ENCODE measurements around the gene SLC9A3.

Gene SLC9A3

DNA sequence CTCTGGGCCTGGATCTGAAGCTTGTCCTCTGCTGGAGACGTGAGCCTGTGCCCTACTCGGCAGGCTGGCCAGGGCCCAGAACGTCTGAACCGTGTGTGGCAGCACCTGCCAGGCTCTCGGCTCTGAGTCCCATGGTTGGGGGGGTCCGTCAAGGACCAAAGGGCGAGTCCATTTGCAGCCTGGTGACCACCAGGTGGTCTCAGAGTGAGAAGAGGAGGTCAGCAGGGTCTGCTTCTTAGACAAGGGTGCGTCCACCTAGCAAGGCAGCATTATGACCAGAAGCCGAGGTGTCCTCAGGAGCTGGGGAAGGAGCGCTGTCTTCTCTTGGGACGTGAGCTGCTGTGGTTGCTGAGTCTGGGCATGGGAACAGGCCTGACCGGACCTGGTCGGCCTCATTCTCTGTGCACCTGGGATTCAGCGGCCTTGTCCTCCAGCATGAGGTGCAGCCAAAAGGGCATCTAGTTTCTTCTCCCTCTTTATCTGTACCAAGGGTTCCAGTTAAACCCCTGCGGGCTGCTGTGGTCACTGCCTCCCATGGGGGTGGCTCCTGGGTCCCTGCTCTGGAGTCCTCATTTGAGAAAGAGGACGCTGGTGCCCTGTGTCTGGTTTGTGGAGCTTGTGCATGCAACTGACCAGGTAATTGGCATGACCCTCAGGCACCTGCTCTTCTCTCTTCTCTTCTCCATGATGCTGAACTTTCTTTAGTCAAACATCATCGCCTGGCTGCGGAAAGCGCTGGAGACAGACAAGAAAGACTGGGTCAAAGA lies 66.9 kb downstream of the SLC9A3 start:
- no peak for DNase-seq

DNA sequence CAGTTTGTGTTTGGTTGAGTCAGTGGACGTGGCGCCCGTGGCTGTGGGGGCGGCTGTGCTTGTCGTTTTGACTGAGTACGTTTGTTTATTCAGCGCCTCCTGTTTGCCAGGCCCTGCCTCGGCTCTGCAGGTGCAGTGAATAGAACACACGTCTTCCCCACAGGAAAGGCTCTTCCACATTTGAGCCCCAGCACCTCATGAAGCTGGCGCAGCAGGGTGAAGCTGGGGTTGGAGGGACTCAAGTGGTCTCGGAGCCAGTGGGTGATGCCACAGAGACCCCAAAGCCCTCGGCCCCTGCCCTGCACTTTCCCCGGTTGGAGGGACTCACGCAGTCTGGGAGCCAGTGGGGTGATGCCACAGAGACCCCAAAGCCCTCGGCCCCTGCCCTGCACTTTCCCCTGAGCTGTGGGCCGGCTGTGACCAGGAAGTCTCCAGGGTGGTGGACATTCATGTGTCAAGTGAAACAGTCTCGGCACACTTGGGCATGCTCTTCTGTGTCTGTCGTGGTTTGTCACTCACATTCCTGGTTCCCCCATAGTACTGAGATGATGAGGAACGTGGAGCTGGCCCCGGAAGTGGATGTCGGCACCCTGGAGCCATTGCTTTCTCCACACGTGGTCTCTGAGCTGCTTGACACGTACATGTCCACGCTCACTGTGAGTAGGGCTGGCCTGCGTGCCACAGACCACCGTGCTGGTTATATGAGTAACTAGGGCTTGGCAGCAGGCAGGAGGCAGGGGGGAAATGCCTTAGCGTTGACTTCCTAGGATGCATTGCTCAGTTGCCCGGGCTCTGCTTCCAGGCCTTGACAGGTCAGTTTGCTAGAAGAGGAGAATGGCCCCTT lies 67.7 kb downstream of the SLC9A3 start:
- no peak for DNase-seq

DNA sequence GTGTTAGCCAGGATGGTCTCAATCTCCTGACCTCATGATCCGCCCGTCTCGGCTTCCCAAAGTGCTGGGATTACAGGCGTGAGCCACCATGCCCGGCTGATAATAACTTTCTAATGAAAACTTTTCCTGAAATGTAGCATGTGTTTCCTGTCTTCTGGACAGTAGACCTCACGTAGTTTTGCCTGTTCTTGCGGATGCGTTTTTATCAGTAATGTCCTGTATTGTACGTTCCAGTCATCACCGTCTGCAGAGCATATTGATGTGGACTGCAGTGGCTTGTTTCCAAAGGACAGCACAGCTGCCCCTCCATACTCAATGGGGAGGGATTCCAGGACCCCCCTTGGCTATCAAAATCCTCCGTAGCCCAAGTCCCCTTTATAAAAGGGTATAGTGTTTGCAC lies 68.4 kb downstream of the SLC9A3 start:
- DNase-seq: no peak

DNA sequence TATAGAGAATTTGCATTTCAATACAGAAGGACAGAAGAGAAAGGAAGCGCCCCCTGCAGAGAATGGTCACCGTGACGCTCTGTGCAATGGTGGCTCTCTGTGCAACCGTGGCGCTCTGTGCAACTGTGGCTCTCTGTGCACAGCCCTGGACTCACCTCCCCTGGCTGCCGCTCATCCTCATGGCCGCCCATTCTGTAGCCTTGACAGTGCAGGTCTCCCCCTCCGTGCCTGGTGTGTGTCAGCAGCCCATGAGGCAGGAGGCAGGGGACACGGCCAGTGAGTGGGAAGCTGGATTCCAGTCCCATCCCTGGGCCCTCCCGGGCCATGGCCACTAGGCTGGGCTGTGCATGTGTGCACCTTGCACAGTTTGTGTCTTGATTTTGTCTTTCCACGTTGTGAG lies 69.3 kb downstream of the SLC9A3 start:
- no peak for DNase-seq

DNA sequence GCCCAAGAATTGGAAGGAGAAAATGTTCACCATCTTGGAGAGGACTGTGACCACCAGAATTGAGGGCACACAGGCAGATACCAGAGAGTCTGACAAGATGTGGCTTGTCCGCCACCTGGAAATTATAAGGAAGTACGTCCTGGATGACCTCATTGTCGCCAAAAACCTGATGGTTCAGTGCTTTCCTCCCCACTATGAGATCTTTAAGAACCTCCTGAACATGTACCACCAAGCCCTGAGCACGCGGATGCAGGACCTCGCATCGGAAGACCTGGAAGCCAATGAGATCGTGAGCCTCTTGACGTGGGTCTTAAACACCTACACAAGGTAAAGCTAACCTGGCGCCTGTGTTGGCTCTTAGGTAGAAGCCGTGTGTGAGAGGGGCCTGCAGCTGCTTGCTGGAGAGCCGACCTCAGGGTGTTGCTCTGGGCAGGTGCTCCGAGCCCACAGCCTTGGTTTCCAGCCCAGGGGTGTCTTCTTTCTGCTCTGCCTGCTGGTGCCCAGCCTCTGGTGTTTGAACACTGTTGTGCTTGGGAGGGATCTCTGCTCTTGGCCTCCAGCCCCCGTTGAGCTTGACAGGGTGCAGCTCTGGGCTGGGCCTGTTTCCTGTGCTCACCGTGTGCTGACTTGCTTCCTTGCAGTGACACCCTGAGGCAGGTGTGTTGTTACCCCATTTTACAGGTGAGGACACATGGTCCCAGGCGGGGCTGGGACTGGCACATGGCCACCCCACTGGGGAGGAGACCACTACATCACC lies 70.3 kb downstream of the SLC9A3 start:
- no peak for DNase-seq

DNA sequence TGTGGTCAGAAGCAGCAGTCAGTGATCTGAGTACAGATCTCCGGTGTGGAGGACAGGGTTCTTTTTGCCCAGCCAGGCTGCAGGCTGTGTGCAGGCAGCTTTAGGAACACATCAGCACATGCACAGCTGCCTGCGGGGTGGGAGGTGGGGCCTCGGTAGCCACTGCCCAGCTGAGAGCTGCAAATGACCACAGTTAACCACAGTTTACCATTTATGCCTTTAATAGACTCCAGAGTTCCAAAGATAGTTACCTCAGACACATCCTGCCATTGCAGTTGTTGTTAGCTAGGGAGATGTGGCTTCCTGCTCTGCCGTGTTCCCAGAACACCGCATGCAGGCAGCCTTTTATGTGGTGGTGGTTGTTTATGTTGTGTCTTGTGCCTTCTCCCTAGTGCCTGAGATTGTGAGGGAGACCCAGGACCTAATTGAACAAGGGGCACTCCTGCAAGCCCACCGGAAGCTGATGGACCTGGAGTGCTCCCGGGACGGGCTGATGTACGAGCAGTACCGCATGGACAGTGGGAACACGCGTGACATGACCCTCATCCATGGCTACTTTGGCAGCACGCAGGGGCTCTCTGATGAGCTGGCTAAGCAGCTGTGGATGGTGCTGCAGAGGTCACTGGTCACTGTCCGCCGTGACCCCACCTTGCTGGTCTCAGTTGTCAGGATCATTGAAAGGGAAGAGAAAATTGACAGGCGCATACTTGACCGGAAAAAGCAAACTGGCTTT lies 71.1 kb downstream of the SLC9A3 start:
- no peak for DNase-seq

DNA sequence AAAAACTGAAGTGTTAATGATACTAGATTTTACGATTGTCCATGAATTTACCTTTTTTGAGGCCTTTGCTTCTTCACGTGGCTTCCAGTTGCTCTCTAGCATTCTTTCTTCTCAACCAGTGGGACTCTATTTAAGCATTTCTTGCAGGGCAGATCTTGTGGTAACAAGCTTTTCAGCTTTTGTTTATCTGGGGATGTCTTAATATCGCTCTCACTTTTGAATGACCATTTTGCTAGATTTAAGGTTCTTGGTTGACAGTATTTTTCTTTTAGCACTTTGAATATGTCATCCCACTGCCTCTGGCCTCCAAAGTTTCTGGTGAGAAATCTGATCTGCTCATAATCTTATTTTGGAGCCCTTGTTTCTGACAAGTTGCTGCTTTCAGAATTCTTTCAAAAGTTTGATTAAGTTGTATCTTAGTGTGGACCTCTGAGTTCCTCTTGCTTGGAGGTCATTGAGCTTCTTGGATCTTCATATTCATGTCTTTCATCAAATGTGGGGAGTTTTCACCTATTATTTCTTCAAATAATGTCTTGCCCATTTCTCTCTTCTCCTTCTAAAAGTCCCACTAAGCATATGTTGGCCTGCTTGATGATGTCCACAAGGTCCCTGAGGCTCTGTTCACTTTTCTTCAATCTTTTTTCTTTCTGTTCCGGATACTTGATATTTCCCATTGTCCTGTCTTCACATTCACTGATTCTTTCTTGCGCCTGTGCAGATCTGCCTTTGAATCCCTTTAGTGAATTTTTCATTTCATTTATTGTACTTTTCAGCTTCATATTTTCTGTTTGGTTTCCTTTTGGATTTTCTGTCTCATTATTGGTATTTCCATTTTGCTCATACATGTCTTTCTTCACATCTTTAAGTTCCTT lies 72.4 kb downstream of the SLC9A3 start:
- DNase-seq: no peak

DNA sequence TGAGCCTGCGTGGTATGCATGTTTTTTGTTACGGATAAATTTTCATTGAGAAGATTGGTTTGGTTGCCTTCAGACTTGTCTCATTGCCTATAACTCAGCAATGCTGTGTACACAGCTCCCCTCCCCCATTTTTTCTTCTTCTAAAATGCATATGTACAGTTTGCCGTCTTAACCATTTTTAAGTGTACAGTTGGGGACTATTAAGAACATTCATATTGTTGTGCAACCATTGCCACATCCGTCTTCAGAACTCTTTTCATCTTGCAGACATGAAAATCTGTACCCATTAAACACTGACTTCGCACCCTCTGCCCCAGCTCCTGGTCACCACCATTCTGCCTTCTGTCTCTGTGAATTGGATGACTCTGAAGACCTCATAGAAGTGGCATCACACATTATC lies 75.1 kb downstream of the SLC9A3 start:
- no peak for DNase-seq

DNA sequence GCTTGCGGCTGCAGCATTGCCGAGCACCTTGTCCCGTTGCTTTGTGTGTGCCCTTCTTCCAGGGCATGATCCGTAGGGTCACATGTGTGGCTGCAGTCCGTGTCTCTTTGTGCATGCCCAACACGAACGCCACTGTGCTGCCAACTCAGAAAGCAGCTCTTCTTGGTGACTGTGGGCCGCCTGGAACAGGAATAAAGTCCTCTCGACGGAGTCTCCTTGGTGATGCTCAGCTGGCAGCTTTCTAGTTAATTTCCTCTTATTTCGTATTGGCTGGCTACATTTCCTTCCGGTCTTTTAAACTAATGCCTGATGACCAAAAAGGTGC lies 75.5 kb downstream of the SLC9A3 start:
- no peak for DNase-seq

DNA sequence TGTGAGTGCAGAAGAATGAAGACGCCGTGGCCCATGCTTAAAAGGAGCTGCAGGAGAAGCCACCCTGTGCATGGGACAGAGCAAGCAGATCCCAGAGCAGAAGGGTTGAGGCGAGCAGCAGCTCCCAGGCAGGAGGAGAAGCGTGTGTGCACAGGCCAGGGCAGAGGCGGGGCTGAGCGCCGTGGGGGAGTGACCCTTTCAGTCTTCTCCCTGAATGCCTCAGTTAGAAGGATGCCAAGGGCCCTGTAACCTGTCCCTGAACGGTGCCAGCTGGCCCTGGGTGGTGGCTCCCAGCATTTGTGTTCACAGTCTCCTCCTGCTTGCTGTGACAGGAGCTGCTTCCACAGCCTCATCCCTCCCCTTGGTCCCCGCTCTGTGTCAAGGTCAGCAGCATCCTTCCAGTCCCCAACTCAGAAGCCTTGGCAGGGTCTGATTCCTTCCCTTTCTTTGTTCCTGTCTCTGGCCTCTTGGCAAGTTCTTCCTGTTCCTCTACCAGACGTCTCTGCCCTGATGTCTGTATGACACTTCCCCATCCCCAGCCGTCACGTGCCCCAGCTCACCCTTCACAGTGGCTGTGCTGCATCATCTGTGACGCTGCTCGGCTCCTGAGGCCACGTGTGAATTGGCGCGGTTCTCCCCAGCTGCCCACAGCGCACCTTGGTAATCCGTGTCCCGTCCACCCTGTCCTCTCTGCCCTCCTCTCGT lies 76.0 kb downstream of the SLC9A3 start:
- DNase-seq: peak; percentile 88 to 90

DNA sequence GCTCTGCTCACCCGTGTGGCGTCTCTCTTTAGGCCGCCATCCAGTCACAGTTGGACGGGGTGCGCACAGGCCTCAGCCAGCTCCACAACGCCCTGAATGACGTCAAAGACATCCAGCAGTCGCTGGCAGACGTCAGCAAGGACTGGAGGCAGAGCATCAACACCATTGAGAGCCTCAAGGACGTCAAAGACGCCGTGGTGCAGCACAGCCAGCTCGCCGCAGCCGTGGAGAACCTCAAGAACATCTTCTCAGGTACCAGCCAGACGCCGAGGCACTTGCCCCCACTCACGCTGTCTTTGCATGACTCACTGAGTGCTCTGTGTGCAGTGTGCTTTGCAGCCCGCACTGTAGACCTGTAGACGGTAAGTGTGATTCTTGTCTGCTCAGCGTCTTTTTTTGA lies 76.7 kb downstream of the SLC9A3 start:
- DNase-seq: no peak

DNA sequence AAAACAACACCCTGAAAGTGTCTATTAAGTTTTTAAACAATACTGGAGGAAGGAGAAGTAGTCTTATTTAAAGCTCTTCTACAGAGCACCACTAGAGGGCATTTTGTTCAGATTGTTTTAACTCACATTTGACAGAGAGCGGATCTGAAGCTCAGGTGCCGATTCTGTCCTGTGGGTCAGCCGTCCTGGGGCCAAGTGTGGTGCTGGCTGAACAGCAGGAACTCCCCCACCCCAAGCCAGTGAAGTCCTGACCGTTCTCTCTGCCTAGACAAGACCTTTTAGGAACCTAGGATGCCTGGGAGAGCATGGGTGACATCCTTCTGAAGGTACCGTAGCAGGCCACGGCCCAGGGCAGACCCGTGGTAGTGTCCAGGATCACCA lies 77.4 kb downstream of the SLC9A3 start:
- peak; percentile 43 to 55 for DNase-seq

DNA sequence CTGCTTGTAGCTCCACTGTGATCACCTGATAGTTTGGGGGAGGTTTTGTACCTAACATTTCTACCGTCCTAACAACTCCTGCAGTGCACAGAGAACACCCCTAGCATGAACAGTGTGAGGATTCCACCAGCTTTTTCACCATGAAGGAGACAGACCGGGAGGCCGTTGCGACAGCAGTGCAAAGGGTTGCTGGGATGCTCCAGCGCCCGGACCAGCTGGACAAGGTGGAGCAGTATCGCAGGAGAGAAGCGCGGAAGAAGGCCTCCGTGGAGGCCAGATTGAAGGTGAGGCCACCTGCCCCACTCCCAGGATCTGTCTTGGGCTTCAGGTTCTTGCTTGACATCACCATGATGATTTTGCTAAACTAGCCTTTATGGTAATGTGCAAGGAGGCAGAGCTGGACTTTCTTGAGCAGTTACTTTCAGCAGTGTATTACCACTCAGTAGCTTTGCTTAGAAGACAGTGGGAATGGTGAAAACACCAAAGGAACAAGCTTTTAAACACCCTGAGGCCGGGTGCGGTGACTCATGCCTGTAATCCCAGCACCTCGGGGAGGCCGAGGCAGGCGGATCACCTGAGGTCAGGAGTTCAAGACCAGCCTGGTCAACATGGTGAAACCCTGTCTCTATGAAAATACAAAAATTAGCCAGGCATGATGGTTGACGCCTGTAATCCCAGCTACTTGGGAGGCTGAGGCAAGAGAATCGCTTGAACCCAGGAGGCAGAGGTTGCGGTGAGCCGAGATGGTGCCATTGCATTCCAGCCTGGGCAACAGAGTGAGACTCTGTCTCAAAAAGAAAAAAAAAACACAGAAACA lies 78.0 kb downstream of the SLC9A3 start:
- DNase-seq: peak in 1 of 2 donors; percentile 11

DNA sequence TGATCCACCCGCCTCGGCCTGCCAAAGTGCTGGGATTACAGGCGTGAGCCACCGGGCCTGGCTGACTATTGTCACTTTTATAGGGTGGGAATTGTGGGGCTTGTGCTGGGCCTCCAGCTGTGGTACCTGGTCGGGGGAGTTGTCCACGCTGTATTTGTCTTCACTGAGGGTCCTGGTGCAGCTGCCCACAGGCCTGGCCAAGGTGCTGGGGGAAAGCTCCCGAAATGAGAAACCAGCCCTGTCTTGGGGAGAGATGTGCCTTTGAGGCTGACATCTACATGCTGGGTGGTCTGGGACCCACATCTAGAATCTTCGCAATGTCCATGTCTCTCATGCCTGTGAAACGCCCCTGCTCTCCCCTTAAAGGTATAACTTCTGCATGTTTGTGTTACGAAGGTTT lies 78.7 kb downstream of the SLC9A3 start:
- no peak for DNase-seq

DNA sequence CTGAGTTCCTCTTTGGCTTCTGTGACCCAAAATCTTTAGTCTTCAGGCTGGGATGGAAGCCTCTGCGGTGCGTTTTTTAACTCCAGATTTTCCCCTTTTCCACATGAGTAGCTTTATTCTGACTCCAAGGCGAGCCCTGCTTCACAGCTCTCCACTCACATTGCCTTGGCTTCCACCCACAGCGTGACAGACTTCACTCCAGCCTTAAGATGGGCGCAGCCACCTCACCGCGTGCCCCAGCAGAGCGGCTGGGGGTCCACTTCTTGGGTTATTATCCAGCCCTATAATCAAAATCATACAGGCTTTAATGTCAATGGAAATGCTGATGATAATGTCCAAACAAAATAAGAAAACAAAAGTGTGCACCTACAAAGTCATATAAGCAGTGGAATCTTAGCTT lies 80.0 kb downstream of the SLC9A3 start:
- no peak for DNase-seq

DNA sequence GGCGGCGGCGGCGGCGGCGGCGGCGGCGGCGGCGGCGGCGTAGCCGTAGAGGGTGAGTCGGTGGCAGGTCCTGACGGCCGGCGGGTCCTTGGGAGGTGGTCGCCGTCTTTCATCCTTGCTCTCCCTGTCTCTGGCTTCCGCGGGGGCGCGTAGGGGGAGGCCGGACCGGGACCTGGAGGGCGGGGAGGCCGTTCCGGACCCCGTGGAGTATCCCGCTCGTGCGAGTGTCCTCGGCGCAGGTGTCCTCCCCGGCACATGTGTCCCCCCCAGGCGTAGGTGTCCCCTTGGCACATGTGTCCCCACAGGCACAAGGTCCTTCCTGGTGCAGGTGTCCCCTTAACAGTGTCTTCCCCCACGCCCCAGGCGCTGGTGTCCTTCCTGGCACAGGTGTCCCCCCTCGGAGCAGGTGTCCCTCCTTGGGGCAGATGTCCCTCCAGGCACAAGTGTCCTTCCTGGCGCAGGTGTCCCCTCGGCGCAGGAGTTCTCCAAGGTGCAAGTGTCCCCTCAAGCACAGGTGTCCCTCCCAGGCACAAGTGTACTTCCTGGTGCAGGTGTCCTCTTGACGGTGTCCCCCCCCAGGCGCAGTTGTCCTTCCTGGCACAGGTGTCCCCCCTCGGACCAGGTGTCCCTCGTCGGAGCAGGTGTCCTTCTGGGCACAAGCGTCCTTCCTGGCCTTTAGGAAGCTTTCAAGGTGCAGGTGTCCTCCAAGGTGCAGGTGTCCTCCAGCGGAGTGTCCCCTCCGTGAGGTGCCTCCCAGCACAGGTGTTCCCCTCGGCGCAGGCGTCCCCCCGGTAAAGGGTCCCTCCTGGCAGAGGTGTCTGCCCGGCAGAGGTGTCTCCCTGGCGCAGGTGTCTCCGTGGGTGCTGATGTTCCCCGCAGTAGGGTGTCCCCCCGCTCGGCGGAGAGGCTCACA lies 80.8 kb downstream of the SLC9A3 start:
- no peak for DNase-seq

DNA sequence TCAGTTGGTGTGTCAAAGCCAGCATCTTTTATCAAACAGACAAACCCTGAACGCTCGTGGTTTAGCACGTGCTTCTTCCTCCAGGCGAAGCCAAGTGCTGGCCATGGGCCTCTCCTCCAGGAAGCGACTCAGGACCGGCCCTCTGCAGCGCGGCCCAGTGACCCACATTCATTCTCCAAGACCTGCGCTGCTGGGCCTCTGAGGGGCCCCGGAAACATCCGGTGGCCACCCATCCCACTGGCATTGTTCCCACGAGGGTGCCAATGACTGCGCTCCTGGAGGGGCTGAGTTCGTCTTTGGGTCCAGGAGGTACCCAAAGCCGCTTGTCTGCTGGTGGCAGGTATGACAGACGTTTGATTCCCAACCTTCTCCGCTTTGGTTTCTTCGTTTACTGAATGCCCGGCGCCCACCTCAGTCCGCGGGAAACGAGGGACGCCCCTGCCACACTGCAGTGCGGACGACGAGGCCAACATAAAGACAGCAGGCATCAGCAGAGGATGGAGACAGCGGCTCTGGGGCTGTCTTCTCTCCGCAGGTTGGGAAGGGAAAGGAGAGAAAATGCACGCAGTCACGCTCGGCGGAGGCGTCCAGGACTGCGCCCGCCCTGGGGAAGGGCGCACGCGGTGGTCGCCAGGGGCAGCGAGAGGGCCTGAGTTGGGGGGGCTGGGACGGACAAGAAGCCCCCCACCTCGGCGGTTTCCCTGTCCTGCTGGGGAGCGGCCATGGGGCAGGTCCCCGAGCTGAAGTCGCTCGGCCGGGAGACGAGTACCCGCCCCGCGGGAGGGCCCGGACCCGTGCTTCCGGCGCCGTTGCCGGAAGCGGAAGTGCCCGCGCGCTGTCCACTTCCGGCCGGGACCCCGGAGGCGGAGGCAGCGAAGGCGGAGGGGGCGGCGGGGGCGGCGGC lies 81.7 kb downstream of the SLC9A3 start, which contains the start of gene EXOC3:
EXOC3 (plus strand) TSS at position 842 of the 904 bp plus-strand sequence. CDS start 3,030 bp downstream, outside the sequence.
- peak; percentile 69 to 81 for DNase-seq

DNA sequence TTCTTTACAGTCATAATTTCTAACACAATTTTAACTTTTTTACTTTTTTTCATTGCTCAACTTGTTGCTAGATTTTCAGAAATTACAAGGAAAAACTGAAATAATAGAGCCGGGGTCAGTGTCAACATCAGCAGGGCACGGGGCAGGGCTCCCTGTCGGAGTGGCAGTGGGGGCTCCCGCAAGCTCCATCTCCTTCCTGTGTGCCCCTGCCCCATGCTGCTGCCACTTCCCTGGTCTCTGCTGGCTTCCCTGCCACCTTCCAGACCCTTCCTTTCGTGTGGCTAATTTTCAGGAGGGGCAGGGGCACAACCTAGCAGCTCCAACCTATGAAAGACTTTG lies 82.3 kb downstream of the SLC9A3 start:
- no peak for DNase-seq
